GM19397 (cell line): ENCODE data around the gene TSPAN33.
"Not testable (repeated sequence)": the region's sequence is repeated elsewhere in the genome, so short reads cannot be mapped to it uniquely, and the experiment has no call there.

Source experiments
- ATAC-seq: cut with Tn5 transposase; IDR thresholded peaks from one replicate; pipeline ENCODE4 v1.9.1; 2021; ENCODE audit warnings: mild to moderate bottlenecking, moderate library complexity; ENCODE audit not compliant: unreplicated experiment

Gene TSPAN33

GRCh38 chr7:129205126-129205818, 60.8 kb downstream of the TSPAN33 start:
- no peak for ATAC-seq

- ATAC-seq: no peak
Measured at GRCh38 chr7:129205987-129206785, 61.7 kb downstream of the TSPAN33 start.

- no peak for ATAC-seq
Measured at GRCh38 chr7:129208667-129209066, 64.2 kb downstream of the TSPAN33 start.

- no peak for ATAC-seq
Measured at GRCh38 chr7:129209067-129209926, 64.8 kb downstream of the TSPAN33 start.

GRCh38 chr7:129210256-129210988, 65.9 kb downstream of the TSPAN33 start:
- peak; percentile 57 for ATAC-seq

- no peak for ATAC-seq
Measured at GRCh38 chr7:129210989-129211312, 66.4 kb downstream of the TSPAN33 start.

- ATAC-seq: no peak
Measured at GRCh38 chr7:129212126-129212525, 67.6 kb downstream of the TSPAN33 start.

GRCh38 chr7:129212596-129212995, 68.1 kb downstream of the TSPAN33 start:
- no peak for ATAC-seq

GRCh38 chr7:129213828-129214227, 69.3 kb downstream of the TSPAN33 start:
- no peak for ATAC-seq

- ATAC-seq: not testable (repeated sequence)
Measured at GRCh38 chr7:129215691-129216090, 71.2 kb downstream of the TSPAN33 start.

- not testable (repeated sequence) for ATAC-seq
Measured at GRCh38 chr7:129216101-129216715, 71.7 kb downstream of the TSPAN33 start.

- not testable (repeated sequence) for ATAC-seq
Measured at GRCh38 chr7:129216821-129217416, 72.4 kb downstream of the TSPAN33 start.

- no peak for ATAC-seq
Measured at GRCh38 chr7:129218514-129219062, 74.1 kb downstream of the TSPAN33 start.

GRCh38 chr7:129219166-129219565, 74.7 kb downstream of the TSPAN33 start:
- ATAC-seq: not testable (repeated sequence)
